HepG2 (cell line): ENCODE results near the gene CDHR1. TPM values are rescaled to one million over a fixed set of nuclear protein-coding genes. Genes with fewer than 3 reads are reported as not detected.
"Not testable (repeated sequence)": the region's sequence is repeated elsewhere in the genome, so short reads cannot be mapped to it uniquely, and the experiment has no call there.

Experiments used
- ATAC-seq: fragments of 200-7000 bp; cut with Tn5 transposase; 3 replicates; pipeline ENCODE4 v1.9.1; 2020; ENCODE audit warnings: mild to moderate bottlenecking, moderate library complexity
- BruUV-seq: library from RNA; stranded (reverse); fragments of 400-500 nt; replicated peaks from 2 replicates; lab custom pipeline; 2021; lab: Mats Ljungman, UMichigan
- CTCF ChIA-PET: fragments of 300-600 bp; formaldehyde crosslinking; extraction: SDS; loops from one replicate; lab custom pipeline; 2021; ENCODE audit warnings: low total read pairs, inconsistent platforms, low intra/inter-chr PET ratio; lab: Yijun Ruan, JAX
- POLR2A ChIA-PET: fragments of 350-600 bp; sonication (Branson Sonifier 250); formaldehyde crosslinking; loops from one replicate; lab custom pipeline; 2020; ENCODE audit warnings: antibody characterized with exemption, inconsistent platforms; lab: Yijun Ruan, JAX
- DNase-seq: peaks from one replicate; pipeline ENCODE4 v3.0.0-alpha.2; 2015; ENCODE audit warnings: low spot score
- FAIRE-seq: peaks from 3 replicates; lab custom pipeline; 2011; peaks lifted over from hg19 to GRCh38; lab: Jason Lieb, UNC
- H2AFZ ChIP-seq: one replicate; pipeline ENCODE4 v1.6.1; 2011; ENCODE audit warnings: low read length, inconsistent platforms
- H3K27ac ChIP-seq: fragments of 300-600 bp; 3 replicates; pipeline ENCODE4 v1.8.0; 2011; ENCODE audit warnings: mixed run types, mild to moderate bottlenecking, mixed read lengths, low read length, inconsistent platforms; ENCODE audit not compliant: insufficient read depth; ENCODE audit errors: extremely low read length
- H3K27me3 ChIP-seq, 2 experiments: fragments of 200-600 bp in 1 of 2; 2 replicates in 1 of 2; 3 replicates in 1 of 2; pipeline versions ENCODE4 v1.6.0 to v1.8.0; 2011; ENCODE audit warnings: low read length in 2 of 2, mild to moderate bottlenecking in 2 of 2, moderate library complexity in 2 of 2, inconsistent platforms in 1 of 2; ENCODE audit not compliant: insufficient read depth in 2 of 2, control insufficient read depth in 1 of 2
- H3K36me3 ChIP-seq, 2 experiments: fragments of 200-600 bp in 1 of 2; replicated peaks in 1 of 2; 2 replicates in 1 of 2; 3 replicates in 1 of 2; pipeline versions ENCODE4 v1.5.1 to v1.8.0; 2011; ENCODE audit warnings: low read length in 2 of 2, inconsistent platforms in 1 of 2; ENCODE audit not compliant: insufficient read depth in 2 of 2, control insufficient read depth in 1 of 2
- H3K4me1 ChIP-seq: 2 replicates; pipeline ENCODE4 v1.5.1; 2012; ENCODE audit warnings: low read length, inconsistent platforms; ENCODE audit not compliant: insufficient read depth
- H3K4me2 ChIP-seq: 2 replicates; pipeline ENCODE4 v1.6.0; 2011; ENCODE audit warnings: low read depth, low read length, inconsistent platforms
- H3K4me3 ChIP-seq, 3 experiments: fragments of 200-600 bp in 1 of 3; sonication (generic), shearing (Covaris generic) in 1 of 3; replicated peaks in 1 of 3; 2 replicates each; pipeline ENCODE4 v1.5.1; 2011 to 2016; ENCODE audit warnings: low read length in 3 of 3, inconsistent platforms in 2 of 3, low read depth in 2 of 3, mild to moderate bottlenecking in 2 of 3, control low read depth in 1 of 3, mixed read lengths in 1 of 3; ENCODE audit not compliant: insufficient read depth in 1 of 3
- H3K79me2 ChIP-seq: one replicate; pipeline ENCODE4 v1.6.1; 2011; ENCODE audit warnings: low read length, inconsistent platforms; ENCODE audit not compliant: insufficient read depth
- H3K9ac ChIP-seq: 2 replicates; pipeline ENCODE4 v1.6.0; 2011; ENCODE audit warnings: mild to moderate bottlenecking, low read depth, low read length, inconsistent platforms; ENCODE audit not compliant: insufficient read depth
- H3K9me3 ChIP-seq: 2 replicates; pipeline ENCODE4 v1.5.1; 2012; ENCODE audit warnings: mild to moderate bottlenecking, low read length
- H4K20me1 ChIP-seq: 2 replicates; pipeline ENCODE4 v1.6.0; 2011; ENCODE audit warnings: inconsistent platforms, mild to moderate bottlenecking, low read length, moderate library complexity; ENCODE audit not compliant: insufficient read depth
- EED ChIP-seq: sonication (generic); formaldehyde crosslinking; IDR thresholded peaks from 2 replicates; pipeline ENCODE4 v1.5.0; 2020; ENCODE audit warnings: mild to moderate bottlenecking, missing genetic modification reagents
- HHEX ChIP-seq: IDR thresholded peaks from 2 replicates; pipeline ENCODE4 v1.6.1; 2016; ENCODE audit warnings: control low read depth
- HNRNPK ChIP-seq: fragments of 200-400 bp; formaldehyde crosslinking; IDR thresholded peaks from 2 replicates; pipeline ENCODE4 v1.6.1; 2018; ENCODE audit warnings: low read length, low read depth, moderate library complexity, mild to moderate bottlenecking; ENCODE audit not compliant: poor library complexity, severe bottlenecking
- HOXA7 ChIP-seq: sonication (generic); formaldehyde crosslinking; IDR thresholded peaks from 2 replicates; pipeline ENCODE4 v1.8.1; 2022; ENCODE audit warnings: mild to moderate bottlenecking, missing genetic modification reagents, moderate library complexity
- ISL2 ChIP-seq: sonication (generic); formaldehyde crosslinking; IDR thresholded peaks from 2 replicates; pipeline ENCODE4 v1.5.0; 2020; ENCODE audit warnings: missing genetic modification reagents
- PAWR ChIP-seq: sonication (generic); formaldehyde crosslinking; IDR thresholded peaks from 2 replicates; pipeline ENCODE4 v1.4.0; 2020; ENCODE audit warnings: missing genetic modification reagents, mild to moderate bottlenecking, borderline replicate concordance
- TBX2 ChIP-seq: sonication (generic); formaldehyde crosslinking; IDR thresholded peaks from 2 replicates; pipeline ENCODE4 v1.5.0; 2020; ENCODE audit warnings: missing genetic modification reagents, mild to moderate bottlenecking, borderline replicate concordance
- TCF7L2 ChIP-seq: IDR thresholded peaks from 2 replicates; pipeline ENCODE4 v1.6.1; 2011; ENCODE audit warnings: mild to moderate bottlenecking, low read depth, low read length, moderate library complexity
- U2AF2 ChIP-seq: fragments of 200-400 bp; formaldehyde crosslinking; IDR thresholded peaks from 2 replicates; pipeline ENCODE4 v1.6.1; 2017; ENCODE audit warnings: low read depth, mild to moderate bottlenecking, low read length
- ZFYVE20 ChIP-seq: sonication (generic); formaldehyde crosslinking; IDR thresholded peaks from 2 replicates; pipeline ENCODE4 v1.8.0; 2023; ENCODE audit warnings: low read depth, mild to moderate bottlenecking, moderate library complexity, missing genetic modification reagents, borderline replicate concordance
- ZNF451 ChIP-seq: sonication (generic); formaldehyde crosslinking; IDR thresholded peaks from 2 replicates; pipeline ENCODE4 v1.5.0; 2020; ENCODE audit warnings: mild to moderate bottlenecking, missing genetic modification reagents
- ZNF510 ChIP-seq: sonication (generic); formaldehyde crosslinking; IDR thresholded peaks from 2 replicates; pipeline ENCODE4 v1.4.0; 2020; ENCODE audit warnings: low read depth, mild to moderate bottlenecking, missing genetic modification reagents
- WGBS: methylation state at CpG from one replicate; pipeline ENCODE4 v1.1.6; 2017; ENCODE audit warnings: low lambda C conversion rate; 5-methylcytosine and 5-hydroxymethylcytosine counted together
- in situ Hi-C: cut with HindIII; loops from 2 replicates; pipeline ENCODE4 v1.10.0; 2017; ENCODE audit warnings: low pct_unique_long_range_greater_than_20kb; ENCODE audit not compliant: extremely low pct_ligation_motif_present
- intact Hi-C: fragments of 100-400 bp; cut with micrococcal nuclease; formaldehyde crosslinking; loops from one replicate; pipeline ENCODE4 v1.10.0; 2022; ENCODE audit not compliant: unreplicated experiment
- polyA plus RNA-seq, 8 experiments: library from polyadenylated mRNA; depleted of rRNA in 3 of 8; stranded (reverse) in 7 of 8; unstranded in 1 of 8; fragments of >200 nt; fragmentation: Illumina TruSeq in 4 of 8; extraction: Trizol in 4 of 8; gene quantifications; 2 replicates each; pipeline versions ENCODE4 v1.2.1 to v1.2.3, GENCODE V29; 2011 to 2016; ENCODE audit warnings: low read depth in 4 of 8, missing spikeins in 1 of 8, mixed read lengths in 1 of 8; ENCODE audit not compliant: insufficient read depth in 1 of 8
- total RNA-seq, 5 experiments: library from RNA; depleted of rRNA; stranded (reverse); fragments of >200 nt; fragmentation: Illumina TruSeq; extraction: Trizol; gene quantifications; 2 replicates each; pipeline ENCODE4 v1.2.3, GENCODE V29; 2016; ENCODE audit warnings: low read depth in 1 of 5
- TF ChIP-seq, protein P1 (sequence below): sonication (generic); formaldehyde crosslinking; IDR thresholded peaks from 2 replicates; pipeline ENCODE4 v1.8.1; 2022; ENCODE audit warnings: low read depth, mild to moderate bottlenecking, missing genetic modification reagents
- TF ChIP-seq, protein P2 (sequence below): sonication (generic); formaldehyde crosslinking; IDR thresholded peaks from 2 replicates; pipeline ENCODE4 v1.4.0; 2020; ENCODE audit warnings: mild to moderate bottlenecking, missing genetic modification reagents

The CDHR1 gene
- total and polyA plus RNA-seq, 2 of the 13 experiments (the other 11 are each of a cell fraction or from before 2014, with no cell fraction given) = 0.04 to 0.09 TPM

DNA sequence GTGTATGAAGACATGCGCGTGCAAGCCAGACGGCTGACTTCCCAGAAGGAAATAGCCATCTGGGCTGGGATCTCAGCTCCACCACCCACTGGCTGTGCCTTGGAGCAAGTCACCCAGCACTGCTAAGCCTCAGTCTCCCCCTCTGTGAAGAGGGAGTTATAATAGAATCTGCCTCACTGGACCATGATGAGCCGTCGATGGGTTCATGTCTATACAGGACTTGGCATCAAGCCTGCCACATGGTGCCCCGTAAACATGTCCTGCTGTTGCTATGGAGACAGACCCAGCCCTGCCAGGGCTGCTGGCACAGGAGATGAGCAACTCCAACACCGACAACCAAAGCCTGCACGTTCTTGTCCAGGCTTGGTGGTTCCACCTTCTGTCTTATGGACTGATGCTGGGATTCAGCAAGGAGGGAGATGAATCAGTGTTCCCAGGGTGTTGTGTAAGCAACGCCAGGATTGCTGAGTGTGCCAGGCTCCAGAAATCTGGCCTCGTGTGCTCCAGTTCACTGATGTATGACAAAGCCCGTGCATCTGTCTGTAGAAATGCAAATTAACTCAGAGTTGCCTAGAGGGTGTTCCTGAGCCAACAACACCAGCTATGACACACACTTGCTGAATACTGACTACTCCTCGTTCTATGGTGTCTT lies 15.2 kb upstream of the CDHR1 start:
- POLR2A ChIA-PET = no interaction called here
- no peaks in the 10 kb centered on the region for H3K9me3 ChIP-seq
- H2AFZ ChIP-seq = no peak overlapping the region
- no peak overlapping the region for H3K4me3 ChIP-seq
- TF ChIP-seq HHEX (CRISPR knock-in tag) (no peak), HNRNPK (no peak), HOXA7 (CRISPR knock-in tag) (no peak), TBX2 (CRISPR knock-in tag) (no peak), TCF7L2 (no peak), PAWR (CRISPR knock-in tag) (no peak), ZFYVE20 (CRISPR knock-in tag) (no peak), ZNF451 (CRISPR knock-in tag) (no peak), U2AF2 (no peak), EED (CRISPR knock-in tag) (no peak), ISL2 (CRISPR knock-in tag) (no peak), ZNF510 (CRISPR knock-in tag) (no peak)
- TF ChIP-seq, protein P1, sequence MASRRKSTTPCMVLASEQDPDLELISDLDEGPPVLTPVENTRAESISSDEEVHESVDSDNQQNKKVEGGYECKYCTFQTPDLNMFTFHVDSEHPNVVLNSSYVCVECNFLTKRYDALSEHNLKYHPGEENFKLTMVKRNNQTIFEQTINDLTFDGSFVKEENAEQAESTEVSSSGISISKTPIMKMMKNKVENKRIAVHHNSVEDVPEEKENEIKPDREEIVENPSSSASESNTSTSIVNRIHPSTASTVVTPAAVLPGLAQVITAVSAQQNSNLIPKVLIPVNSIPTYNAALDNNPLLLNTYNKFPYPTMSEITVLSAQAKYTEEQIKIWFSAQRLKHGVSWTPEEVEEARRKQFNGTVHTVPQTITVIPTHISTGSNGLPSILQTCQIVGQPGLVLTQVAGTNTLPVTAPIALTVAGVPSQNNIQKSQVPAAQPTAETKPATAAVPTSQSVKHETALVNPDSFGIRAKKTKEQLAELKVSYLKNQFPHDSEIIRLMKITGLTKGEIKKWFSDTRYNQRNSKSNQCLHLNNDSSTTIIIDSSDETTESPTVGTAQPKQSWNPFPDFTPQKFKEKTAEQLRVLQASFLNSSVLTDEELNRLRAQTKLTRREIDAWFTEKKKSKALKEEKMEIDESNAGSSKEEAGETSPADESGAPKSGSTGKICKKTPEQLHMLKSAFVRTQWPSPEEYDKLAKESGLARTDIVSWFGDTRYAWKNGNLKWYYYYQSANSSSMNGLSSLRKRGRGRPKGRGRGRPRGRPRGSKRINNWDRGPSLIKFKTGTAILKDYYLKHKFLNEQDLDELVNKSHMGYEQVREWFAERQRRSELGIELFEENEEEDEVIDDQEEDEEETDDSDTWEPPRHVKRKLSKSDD (CRISPR knock-in tag) = no peak
- TF ChIP-seq, protein P2, sequence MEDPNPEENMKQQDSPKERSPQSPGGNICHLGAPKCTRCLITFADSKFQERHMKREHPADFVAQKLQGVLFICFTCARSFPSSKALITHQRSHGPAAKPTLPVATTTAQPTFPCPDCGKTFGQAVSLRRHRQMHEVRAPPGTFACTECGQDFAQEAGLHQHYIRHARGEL = no peak
- no peak overlapping the region for H3K27ac ChIP-seq
- no peaks in the 10 kb centered on the region for H3K36me3 ChIP-seq
- no peaks in the 10 kb centered on the region for H3K27me3 ChIP-seq
- WGBS = 33% methylated on average over 8 of the region's 12 CpGs
- CTCF ChIA-PET = no interaction called here
- FAIRE-seq (no peak), ATAC-seq (no peak), DNase-seq (no peak)
- no peaks in the 10 kb centered on the region for H4K20me1 ChIP-seq
- no peaks in the 10 kb centered on the region for H3K4me1 ChIP-seq
- no peak overlapping the region for H3K9ac ChIP-seq
- in situ Hi-C loops = no loop called here
- intact Hi-C loops = no loop called here
- BruUV-seq = no TSS peak
- no peak overlapping the region for H3K4me2 ChIP-seq
- H3K79me2 ChIP-seq = no peaks in the 10 kb centered on the region

DNA sequence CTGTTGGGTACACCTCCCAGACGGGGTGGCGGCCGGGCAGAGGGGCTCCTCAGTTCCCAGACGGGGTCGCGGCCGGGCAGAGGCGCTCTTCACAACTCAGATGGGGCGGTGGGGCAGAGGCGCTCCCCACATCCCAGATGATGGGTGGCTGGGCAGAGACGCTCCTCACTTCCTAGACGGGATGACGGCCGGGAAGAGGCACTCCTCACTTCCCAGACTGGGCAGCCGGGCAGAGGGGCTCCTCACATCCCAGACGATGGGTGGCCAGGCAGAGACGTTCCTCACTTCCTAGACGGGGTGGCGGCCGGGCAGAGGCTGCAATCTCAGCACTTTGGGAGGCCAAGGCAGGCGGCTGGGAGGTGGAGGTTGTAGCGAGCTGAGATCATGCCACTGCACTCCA lies 14.0 kb upstream of the CDHR1 start:
- H3K4me1 ChIP-seq, H3K4me3 ChIP-seq, DNase-seq, intact Hi-C loops, FAIRE-seq, H3K79me2 ChIP-seq, H3K27me3 ChIP-seq, H3K27ac ChIP-seq, in situ Hi-C loops, POLR2A ChIA-PET, H3K4me2 ChIP-seq, ATAC-seq, H3K36me3 ChIP-seq, CTCF ChIA-PET, BruUV-seq, H2AFZ ChIP-seq, H3K9me3 ChIP-seq, H3K9ac ChIP-seq, H4K20me1 ChIP-seq: not testable (repeated sequence)
- WGBS = 94% methylated on average over 7 of the region's 22 CpGs
